SH-SY5Y (cell line): Measurements from ENCODE around the gene HOXD9.

Experiments
- GATA2 ChIP-seq: IDR thresholded peaks from 2 replicates; pipeline ENCODE4 v1.6.1; 2011; ENCODE audit warnings: mild to moderate bottlenecking, low read depth, low read length
- GATA3 ChIP-seq: IDR thresholded peaks from 2 replicates; pipeline ENCODE4 v1.6.1; 2011; ENCODE audit warnings: low read depth, mild to moderate bottlenecking, low read length, moderate library complexity

DNA sequence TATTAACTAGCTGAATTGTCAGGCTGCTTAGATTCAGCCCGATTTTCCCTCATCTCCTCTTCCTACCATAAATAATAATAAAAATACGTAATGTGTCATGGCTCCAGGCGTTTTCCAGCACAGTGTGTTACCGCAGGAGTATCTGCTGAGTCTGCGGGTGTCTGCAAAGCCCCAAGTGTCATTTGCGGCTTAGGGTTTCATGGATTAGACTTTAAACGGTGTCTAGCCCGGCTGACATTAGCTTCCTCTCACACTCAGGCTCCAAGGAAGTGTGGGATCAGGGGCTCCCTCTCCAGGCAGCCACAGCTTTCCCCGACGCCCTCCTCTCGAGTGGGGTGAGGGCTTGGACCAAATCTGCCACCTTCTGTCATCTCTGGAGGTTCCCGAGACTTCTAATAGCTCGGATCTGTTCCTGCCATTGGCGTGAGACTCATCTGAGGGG is 51.9 kb downstream of the HOXD9 start:
- no peak for TF ChIP-seq GATA2
- no peak for TF ChIP-seq GATA3
